Uterus (tissue), 2 donors: ENCODE results near the gene MBP.

ENCODE experiments used
- CTCF ChIP-seq, 4 experiments: fragments of 200-600 bp in 2 of 4; fragments of 450-650 bp in 2 of 4; sonication (generic) in 2 of 4; IDR thresholded peaks; one replicate each; pipeline ENCODE4 v1.5.1; 2016 to 2019; ENCODE audit warnings: antibody characterized with exemption in 4 of 4, mild to moderate bottlenecking in 2 of 4, moderate library complexity in 1 of 4
- POLR2A ChIP-seq, 2 donors: fragments of 450-650 bp; IDR thresholded peaks; one replicate each; pipeline ENCODE4 v1.6.1; 2016; ENCODE audit warnings: antibody characterized with exemption in 2 of 2, mild to moderate bottlenecking in 1 of 2, moderate library complexity in 1 of 2

DNA sequence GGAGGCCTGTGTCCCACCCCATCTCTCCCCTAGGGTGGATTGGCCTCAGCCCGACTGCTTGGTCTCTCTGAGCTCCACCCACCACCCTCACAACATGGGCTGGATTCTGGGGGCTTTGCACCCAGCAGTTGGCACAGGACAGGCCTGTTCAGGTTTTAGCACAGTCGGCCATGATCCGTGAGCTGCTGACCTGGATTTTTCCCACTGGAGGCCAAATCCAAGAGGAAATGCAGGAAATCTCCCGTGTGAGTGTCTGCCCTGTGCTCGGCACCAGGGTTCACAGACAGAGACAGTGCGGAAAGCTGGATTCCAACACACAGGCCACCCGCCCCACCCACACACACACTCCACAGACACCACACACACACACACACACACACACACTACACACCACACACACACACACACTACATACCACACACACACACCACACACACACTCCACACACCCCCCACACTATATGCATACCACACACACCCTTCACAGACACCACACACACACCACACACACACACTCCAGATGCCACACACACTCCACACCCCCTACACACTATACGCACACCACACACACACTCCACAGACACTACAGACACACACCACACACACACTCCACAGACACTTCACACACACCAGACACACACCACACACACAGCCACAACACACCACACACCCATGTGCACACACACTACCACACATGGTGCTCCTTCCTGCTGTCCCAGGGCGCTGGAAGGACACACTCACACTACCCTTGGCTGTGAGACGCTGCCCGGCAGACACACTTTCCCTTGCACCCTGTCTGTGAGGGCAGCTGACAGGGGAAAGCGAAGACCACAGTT lies 14.1 kb downstream of the MBP start:
- TF ChIP-seq CTCF (IDR thresholded peaks at IDR 0.05) (no peak), POLR2A (IDR thresholded peaks at IDR 0.05) (no peak)
